Body of pancreas (tissue), 4 donors: ENCODE measurements around the gene DPP7. TPM values are rescaled to one million over a fixed set of nuclear protein-coding genes. Genes with fewer than 3 reads are reported as not detected.

ENCODE experiments used
- ATAC-seq: fragments of 150-250 bp; one replicate; pipeline ENCODE4 v1.9.1; 2016
- DNase-seq, 4 donors: peaks; one replicate each; pipeline ENCODE4 v3.0.0-alpha.2; 2019
- H3K27ac ChIP-seq, 4 donors: fragments of 200-600 bp; sonication (generic); 1 replicate in 3 of 4; 2 replicates in 1 of 4; pipeline versions ENCODE4 v1.5.1 to v1.6.1; 2016 to 2019; ENCODE audit warnings: mild to moderate bottlenecking in 1 of 4, mixed read lengths in 1 of 4, moderate library complexity in 1 of 4
- H3K27me3 ChIP-seq, 2 donors: fragments of 200-600 bp; sonication (generic); one replicate each; pipeline ENCODE4 v1.6.0; 2016; ENCODE audit warnings: mild to moderate bottlenecking in 1 of 2
- H3K36me3 ChIP-seq, 2 donors: fragments of 200-600 bp; sonication (generic); replicated peaks in 1 of 2; 2 replicates each; pipeline ENCODE4 v1.5.1; 2016; ENCODE audit warnings: low read depth in 2 of 2; ENCODE audit not compliant: insufficient read depth in 1 of 2
- H3K4me1 ChIP-seq: fragments of 200-600 bp; sonication (generic); one replicate; pipeline ENCODE4 v1.6.0; 2016
- H3K4me3 ChIP-seq, 2 donors: fragments of 200-600 bp; sonication (generic); 1 replicate in 1 of 2; 2 replicates in 1 of 2; pipeline ENCODE4 v1.5.1; 2016 to 2019
- H3K9me3 ChIP-seq, 3 donors: fragments of 200-600 bp; sonication (generic); 1 replicate in 2 of 3; 2 replicates in 1 of 3; pipeline ENCODE4 v1.5.1; 2016
- CTCF ChIP-seq, 7 experiments: fragments of 450-650 bp in 4 of 7; fragments of 200-600 bp in 3 of 7; sonication (generic) in 3 of 7; IDR thresholded peaks; one replicate each; pipeline ENCODE4 v1.5.1; 2016 to 2019; ENCODE audit warnings: antibody characterized with exemption in 7 of 7
- POLR2A ChIP-seq, 3 donors: fragments of 450-650 bp; IDR thresholded peaks; one replicate each; pipeline ENCODE4 v1.6.1; 2016; ENCODE audit warnings: antibody characterized with exemption in 3 of 3, mild to moderate bottlenecking in 2 of 3
- WGBS, 2 donors: methylation state at CpG; one replicate each; pipeline ENCODE4 v1.1.5; 2017; 5-methylcytosine and 5-hydroxymethylcytosine counted together
- intact Hi-C: fragments of 100-400 bp; cut with DNase I; formaldehyde crosslinking; loops from one replicate; pipeline ENCODE4 v1.15.1; 2023
- total RNA-seq, 2 donors: library from RNA; depleted of rRNA; stranded (reverse); fragments of >200 nt; gene quantifications; one replicate each; pipeline ENCODE4 v1.1.0, GENCODE V29; 2016

The DPP7 gene
- total RNA-seq, 2 donors from 2014 or later, result 137 to 171 TPM

DNA sequence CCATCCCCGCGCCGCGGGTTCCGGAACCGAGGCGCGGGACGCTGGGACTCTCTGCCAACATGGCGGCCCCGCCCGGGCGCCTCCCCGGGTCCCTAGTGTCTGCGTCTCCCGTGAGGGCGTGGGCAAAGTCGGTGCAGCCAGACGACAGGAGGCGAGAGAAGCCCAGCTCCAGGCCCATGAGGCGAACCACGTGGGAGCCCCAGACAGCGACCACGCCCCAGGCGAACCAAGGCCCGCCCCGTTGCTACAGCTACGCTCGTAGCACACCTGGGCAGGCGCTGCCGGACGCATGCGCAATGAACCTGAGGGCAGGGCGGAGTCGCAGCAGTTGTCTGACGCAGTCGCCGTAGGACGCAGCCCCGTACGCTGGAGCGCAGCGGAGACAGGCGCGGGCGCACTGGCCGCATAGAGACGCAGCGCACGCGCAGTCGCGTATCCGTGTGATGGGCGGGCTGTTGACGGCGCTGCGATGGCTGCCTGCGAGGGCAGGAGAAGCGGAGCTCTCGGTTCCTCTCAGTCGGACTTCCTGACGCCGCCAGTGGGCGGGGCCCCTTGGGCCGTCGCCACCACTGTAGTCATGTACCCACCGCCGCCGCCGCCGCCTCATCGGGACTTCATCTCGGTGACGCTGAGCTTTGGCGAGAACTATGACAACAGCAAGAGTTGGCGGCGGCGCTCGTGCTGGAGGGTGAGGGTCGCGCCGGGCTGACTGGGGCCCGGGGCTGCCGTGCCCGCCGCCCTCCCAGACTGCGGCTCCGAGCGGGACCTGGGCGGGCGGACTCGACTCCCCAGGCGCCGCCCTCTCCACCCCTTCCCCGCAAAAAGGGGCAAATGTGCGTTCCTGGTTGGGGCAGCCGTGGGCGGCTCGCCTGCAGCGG is 27.8 kb downstream of the DPP7 start, which contains the start of gene MAN1B1:
MAN1B1 (plus strand) TSS at position 455 of the 878 bp plus-strand sequence; CDS start at position 470, 15 bp downstream.
- Histone ChIP-seq H3K36me3 (no peaks in the 10 kb centered on the region), H3K4me1 (peaks cover 42% of the 10 kb centered on the region), H3K27me3 (no peaks in the 10 kb centered on the region), H3K4me3 (peak within 1 kb of the TSS; percentile 33 to 67), H3K9me3 (no peaks in the 10 kb centered on the region), H3K27ac (peak within 1 kb of the TSS; percentile 75 to 95 (median 87))
- DNase-seq, result peak; percentile 99 to 100 (median 100)
- TF ChIP-seq CTCF (IDR thresholded peaks at IDR 0.05) (peak in 3 of 7 experiments; percentile 0 to 14 (median 4)), POLR2A (IDR thresholded peaks at IDR 0.05) (peak; percentile 73 to 86 (median 84))
- 0% methylated on average over 101 of the region's 101 CpGs; no CpG with 5 or more reads in 1 of the 2 donors for WGBS, 2 donors
- intact Hi-C loops, result no loop called here
- ATAC-seq, result peak; percentile 95

DNA sequence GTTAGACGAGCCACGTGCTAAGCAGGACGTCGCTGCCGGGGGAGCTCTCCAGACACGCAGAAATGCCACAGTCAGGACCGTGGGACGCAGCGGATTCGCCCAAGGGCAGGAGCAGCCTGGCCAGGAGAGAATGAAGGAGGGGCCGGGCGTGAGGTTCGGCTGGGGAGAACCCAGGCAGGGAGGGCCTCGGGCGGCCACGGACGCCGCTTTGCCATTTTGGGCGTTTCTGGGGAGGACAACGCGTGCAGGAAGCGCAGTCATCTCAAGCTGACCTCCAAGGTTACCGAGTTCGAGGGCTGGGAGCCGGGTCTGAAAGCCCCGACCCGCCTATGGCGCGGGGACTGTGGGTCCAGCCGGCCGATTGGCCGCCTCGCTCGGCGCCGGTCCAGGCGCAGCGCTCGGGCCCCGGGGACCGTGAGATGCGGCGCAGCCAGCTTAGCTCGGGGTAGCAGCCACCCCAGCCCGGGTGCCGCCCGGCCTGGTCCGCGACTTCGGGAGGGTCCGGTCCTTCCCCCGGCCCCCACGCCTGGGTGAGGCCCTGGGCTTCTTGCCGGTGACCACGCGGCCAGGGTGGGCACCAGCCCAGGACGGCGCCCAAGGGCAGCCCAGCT is 28.5 kb downstream of the DPP7 start:
- intact Hi-C loops, result no loop called here
- no peak for TF ChIP-seq POLR2A (IDR thresholded peaks at IDR 0.05)
- TF ChIP-seq CTCF (IDR thresholded peaks at IDR 0.05), result no peak
- Histone ChIP-seq H3K4me3 (peak overlapping the region; percentile 19 to 67), H3K27me3 (no peaks in the 10 kb centered on the region), H3K4me1 (peaks cover 42% of the 10 kb centered on the region), H3K27ac (peak overlapping the region; percentile 75 to 95 (median 87)), H3K36me3 (no peaks in the 10 kb centered on the region), H3K9me3 (no peaks in the 10 kb centered on the region)
- ATAC-seq, result peak; percentile 17
- peak; percentile 43 to 54 (median 52) for DNase-seq
- 0 to 1% methylated on average over 9 to 56 of the region's 58 CpGs for WGBS, 2 donors

DNA sequence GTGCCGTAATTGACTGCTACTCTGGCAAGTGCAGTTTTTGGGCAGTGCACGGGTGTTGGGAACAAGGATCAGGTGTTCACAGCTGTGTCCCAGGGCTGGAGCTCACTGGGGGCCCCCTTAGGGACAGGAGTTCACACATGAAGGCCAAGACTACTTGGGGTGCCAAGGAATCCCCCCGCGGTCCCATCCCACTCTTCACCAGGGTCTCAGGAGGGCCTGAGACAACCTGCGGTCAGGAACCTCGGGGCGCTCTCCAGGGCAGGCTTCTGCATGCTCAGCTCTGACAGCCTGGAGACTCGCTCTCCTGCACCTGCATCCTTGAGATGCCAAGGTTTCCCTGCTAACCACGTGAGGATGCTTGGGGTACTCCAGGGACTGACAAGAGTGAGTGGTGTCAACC is 30.0 kb downstream of the DPP7 start:
- Histone ChIP-seq H3K36me3 (no peaks in the 10 kb centered on the region), H3K27ac (no peak overlapping the region), H3K4me1 (peaks cover 38% of the 10 kb centered on the region), H3K9me3 (no peaks in the 10 kb centered on the region), H3K4me3 (no peak overlapping the region), H3K27me3 (no peaks in the 10 kb centered on the region)
- DNase-seq (no peak), ATAC-seq (no peak)
- intact Hi-C loops, result no loop called here
- TF ChIP-seq CTCF (IDR thresholded peaks at IDR 0.05), result no peak
- no peak for TF ChIP-seq POLR2A (IDR thresholded peaks at IDR 0.05)
- WGBS, 2 donors, result 50 to 74% methylated on average over 1 to 9 of the region's 9 CpGs

- DNase-seq (peak in 2 of 4 donors; percentile 47 to 54), ATAC-seq (no peak)
- Histone ChIP-seq H3K36me3 (no peaks in the 10 kb centered on the region), H3K27me3 (no peaks in the 10 kb centered on the region), H3K9me3 (no peaks in the 10 kb centered on the region), H3K4me1 (peaks cover 39% of the 10 kb centered on the region), H3K4me3 (no peak overlapping the region), H3K27ac (no peak overlapping the region)
- 83 to 89% methylated on average over 2 to 11 of the region's 12 CpGs for WGBS, 2 donors
- TF ChIP-seq CTCF (IDR thresholded peaks at IDR 0.05) (no peak), POLR2A (IDR thresholded peaks at IDR 0.05) (no peak)
- intact Hi-C loops, result no loop called here
Measured at GRCh38 chr9:137083394-137084004, 31.0 kb downstream of the DPP7 start.
